GM10248 (cell line): ENCODE data around the gene ANKRD53.

Experiments
- CTCF ChIA-PET: fragments of 300-600 bp; sonication (Branson Sonifier 250); formaldehyde crosslinking; extraction: SDS; loops from one replicate; lab custom pipeline; 2021; ENCODE audit warnings: antibody characterized with exemption; lab: Yijun Ruan, JAX
- POLR2A ChIA-PET: fragments of 350-650 bp; sonication (Branson Sonifier 250); formaldehyde crosslinking; extraction: SDS; loops from one replicate; lab custom pipeline; 2020; ENCODE audit warnings: antibody characterized with exemption; lab: Yijun Ruan, JAX
- DNase-seq: peaks from one replicate; pipeline ENCODE4 v3.0.0; 2012; ENCODE audit errors: extremely low spot score
- TF ChIP-seq, protein P1 (sequence below): IDR thresholded peaks from 2 replicates; pipeline ENCODE4 v1.5.1; 2012; ENCODE audit warnings: mild to moderate bottlenecking, low read depth; ENCODE audit errors: extremely low read depth, missing control alignments, control extremely low read depth

Gene ANKRD53

DNA sequence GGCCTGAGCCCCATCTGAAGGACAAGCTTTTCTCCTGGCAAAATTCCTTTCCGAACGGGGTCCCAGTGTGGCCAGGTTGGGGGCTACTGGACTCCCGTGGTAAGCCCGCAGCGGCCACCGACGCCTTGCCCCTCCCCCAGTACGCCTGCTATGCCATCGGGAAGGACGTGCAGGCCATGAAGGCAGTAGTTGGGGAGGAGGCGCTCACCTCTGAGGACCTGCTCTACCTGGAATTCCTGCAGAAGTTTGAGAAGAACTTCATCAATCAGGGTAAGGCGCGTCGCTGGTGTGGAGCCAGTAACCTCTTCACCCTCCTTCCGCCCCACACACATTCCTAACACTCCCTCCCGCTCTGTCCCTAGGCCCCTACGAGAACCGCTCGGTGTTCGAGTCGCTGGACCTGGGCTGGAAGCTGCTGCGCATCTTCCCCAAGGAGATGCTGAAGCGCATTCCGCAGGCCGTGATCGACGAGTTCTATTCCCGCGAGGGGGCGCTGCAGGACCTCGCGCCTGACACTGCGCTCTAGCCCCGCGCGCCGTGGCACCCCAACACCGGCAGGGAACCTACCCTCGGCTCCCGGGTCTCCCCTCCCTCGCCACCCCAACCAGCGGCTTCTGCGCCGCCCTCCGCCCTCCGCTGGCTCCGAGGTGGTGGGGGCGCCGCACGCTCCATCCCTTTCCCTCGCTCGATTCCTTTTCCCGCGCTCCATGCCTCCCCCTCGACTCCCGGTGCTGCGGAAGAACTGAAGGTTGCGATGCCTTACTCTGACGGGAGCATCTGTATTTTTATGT is 13.6 kb upstream of the ANKRD53 start:
- DNase-seq, result peak; percentile 89
- POLR2A ChIA-PET, result no interaction called here
- CTCF ChIA-PET, result interaction anchor here (0.9 to 9.7 kb wide), 18 partner anchors 12 to 192 kb away, joined by 3 to 172 read pairs (median 4); partner anchors contain the start of gene ANKRD53
- TF ChIP-seq, protein P1, sequence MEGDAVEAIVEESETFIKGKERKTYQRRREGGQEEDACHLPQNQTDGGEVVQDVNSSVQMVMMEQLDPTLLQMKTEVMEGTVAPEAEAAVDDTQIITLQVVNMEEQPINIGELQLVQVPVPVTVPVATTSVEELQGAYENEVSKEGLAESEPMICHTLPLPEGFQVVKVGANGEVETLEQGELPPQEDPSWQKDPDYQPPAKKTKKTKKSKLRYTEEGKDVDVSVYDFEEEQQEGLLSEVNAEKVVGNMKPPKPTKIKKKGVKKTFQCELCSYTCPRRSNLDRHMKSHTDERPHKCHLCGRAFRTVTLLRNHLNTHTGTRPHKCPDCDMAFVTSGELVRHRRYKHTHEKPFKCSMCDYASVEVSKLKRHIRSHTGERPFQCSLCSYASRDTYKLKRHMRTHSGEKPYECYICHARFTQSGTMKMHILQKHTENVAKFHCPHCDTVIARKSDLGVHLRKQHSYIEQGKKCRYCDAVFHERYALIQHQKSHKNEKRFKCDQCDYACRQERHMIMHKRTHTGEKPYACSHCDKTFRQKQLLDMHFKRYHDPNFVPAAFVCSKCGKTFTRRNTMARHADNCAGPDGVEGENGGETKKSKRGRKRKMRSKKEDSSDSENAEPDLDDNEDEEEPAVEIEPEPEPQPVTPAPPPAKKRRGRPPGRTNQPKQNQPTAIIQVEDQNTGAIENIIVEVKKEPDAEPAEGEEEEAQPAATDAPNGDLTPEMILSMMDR, result peak; percentile 97

DNA sequence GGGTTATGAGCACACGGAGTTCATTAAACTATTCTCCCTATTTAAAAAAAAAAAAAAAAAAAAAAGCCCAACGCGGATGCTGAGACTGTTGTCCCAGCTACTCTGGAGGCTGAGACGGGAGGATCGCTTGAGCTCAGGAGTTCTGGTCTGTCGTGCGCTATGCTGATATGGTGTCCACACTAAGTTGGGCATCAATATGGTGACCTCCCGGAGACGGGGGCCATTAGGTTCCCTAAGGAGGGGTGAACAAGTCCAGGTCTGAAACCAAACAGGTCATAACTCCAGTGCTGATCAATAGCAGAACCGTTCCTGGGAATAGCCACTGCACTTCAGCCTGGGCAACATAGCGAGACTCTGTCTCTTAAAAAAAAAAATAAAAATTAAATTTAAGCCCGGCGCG is 12.9 kb upstream of the ANKRD53 start:
- TF ChIP-seq, protein P1, result no peak
- POLR2A ChIA-PET, result interaction anchor here (0.6 kb wide), 1 partner anchor 21 kb away, joined by 6 read pairs; no protein-coding TSS in a partner anchor
- CTCF ChIA-PET, result interaction anchor here (0.9 to 9.7 kb wide), 9 partner anchors 13 to 96 kb away, joined by 3 to 172 read pairs (median 7); partner anchors contain the start of gene ANKRD53
- no peak for DNase-seq

DNA sequence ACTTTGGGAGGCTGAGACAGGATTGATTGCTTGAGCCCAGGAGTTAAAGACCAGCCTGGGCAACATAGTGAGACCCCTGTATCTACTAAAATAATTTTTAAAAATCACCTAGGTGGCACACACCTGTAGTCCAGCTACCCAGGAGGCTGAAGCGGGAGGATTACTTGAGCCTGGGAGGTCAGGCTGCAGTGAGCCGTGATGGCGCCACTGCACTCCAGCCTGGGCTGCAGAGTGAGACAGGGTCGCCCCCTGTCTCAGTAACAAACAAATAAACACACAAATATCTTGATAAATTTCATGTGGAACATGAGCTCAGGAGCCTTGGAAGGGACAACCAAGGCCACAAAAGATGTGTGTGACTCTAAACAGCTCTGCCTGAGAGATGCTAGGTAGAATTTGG is 11.7 kb upstream of the ANKRD53 start:
- POLR2A ChIA-PET, result no interaction called here
- CTCF ChIA-PET, result interaction anchor here (1.0 to 9.7 kb wide), 11 partner anchors 14 to 104 kb away, joined by 4 to 172 read pairs (median 6); partner anchors contain the start of genes ANKRD53 and TEX261
- no peak for DNase-seq
- TF ChIP-seq, protein P1, result no peak

DNA sequence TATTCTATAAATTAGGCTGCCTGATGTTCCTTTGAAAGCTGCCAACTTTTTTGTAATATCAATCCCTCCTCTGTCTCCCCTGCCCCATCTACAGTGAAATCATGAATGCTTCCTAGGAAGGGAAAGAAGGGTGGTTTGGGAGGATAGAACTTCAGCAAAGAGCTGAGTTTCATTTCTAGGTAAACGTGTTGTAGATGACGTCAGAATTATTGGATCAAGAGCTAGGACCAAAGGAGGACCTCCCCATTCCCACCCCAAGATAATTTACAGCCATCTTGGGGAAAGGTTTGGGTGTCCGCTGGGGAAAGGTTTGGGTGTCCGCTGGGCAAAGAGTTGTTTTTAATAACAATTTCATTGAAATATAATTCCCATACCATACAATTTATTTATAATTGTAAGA is 11.2 kb upstream of the ANKRD53 start:
- no peak for DNase-seq
- ChIA-PET CTCF (interaction anchor here (1.0 to 9.7 kb wide), 9 partner anchors 13 to 104 kb away, joined by 4 to 172 read pairs (median 6); partner anchors contain the start of genes ANKRD53 and TEX261), POLR2A (no interaction called here)
- TF ChIP-seq, protein P1, result no peak

DNA sequence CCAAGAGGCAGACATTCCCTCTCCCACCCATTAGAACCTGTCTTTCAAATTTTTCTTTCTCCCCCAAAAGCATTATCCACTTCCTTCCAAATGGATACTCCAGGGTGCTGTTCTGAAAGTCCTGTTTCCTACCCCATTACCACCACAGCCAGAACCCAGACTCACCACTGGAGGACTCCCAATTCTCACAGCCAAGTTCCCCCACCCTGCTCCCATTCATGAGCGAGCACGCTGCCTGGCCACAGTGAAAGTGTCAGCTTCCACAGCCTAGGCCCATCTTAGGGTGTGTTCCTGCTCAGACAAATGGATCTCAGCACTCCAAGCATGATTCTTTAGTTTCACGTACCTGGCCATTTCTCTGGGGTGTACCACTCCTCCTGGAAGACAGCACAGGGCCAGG is 3.8 kb upstream of the ANKRD53 start:
- ChIA-PET CTCF (interaction anchor here (1.0 to 16.4 kb wide), 5 partner anchors 10 to 29 kb away, joined by 3 to 172 read pairs (median 4); no protein-coding TSS in a partner anchor), POLR2A (no interaction called here)
- DNase-seq, result no peak
- TF ChIP-seq, protein P1, result no peak

DNA sequence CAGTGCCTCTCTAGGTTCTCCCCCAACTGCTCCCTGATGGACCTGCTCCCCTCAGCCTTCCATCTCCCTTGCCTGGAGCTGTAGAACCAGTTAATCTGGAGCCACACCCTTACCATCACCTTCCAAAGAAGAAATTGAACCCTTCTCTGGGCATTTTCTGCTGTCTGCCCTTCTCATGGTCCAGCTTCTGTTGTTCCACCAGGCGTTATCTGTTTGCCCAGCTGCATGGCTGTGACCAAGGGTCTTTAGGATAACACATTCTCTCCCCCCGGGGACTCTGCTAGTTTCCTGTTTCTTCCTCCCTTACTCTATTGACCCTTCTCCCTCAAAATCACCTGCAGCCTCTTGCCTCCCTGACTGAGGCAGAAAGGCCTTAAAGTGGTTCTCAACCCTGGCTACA is 3.2 kb upstream of the ANKRD53 start:
- DNase-seq, result no peak
- ChIA-PET POLR2A (no interaction called here), CTCF (interaction anchor here (1.0 to 16.4 kb wide), 5 partner anchors 9 to 29 kb away, joined by 3 to 172 read pairs (median 4); no protein-coding TSS in a partner anchor)
- TF ChIP-seq, protein P1, result no peak
